H1 (cell line): ENCODE measurements around the gene RAD51C.

Source experiments
- CHD1 ChIP-seq: IDR thresholded peaks from 2 replicates; pipeline ENCODE4 v1.6.1; 2012; ENCODE audit warnings: low read depth, low read length, improper control_type of control experiment
- CTCF ChIP-seq, 3 experiments: IDR thresholded peaks; 1 replicate in 2 of 3; 2 replicates in 1 of 3; pipeline versions ENCODE4 v1.5.1 to v1.6.1; 2011; ENCODE audit warnings: low read length in 3 of 3, mild to moderate bottlenecking in 3 of 3, inconsistent platforms in 2 of 3, low read depth in 1 of 3, moderate library complexity in 1 of 3; ENCODE audit not compliant: insufficient read depth in 1 of 3; ENCODE audit errors: control extremely low read depth in 1 of 3
- MAX ChIP-seq: IDR thresholded peaks from 2 replicates; pipeline ENCODE4 v1.6.1; 2012; ENCODE audit warnings: inconsistent platforms
- POLR2A ChIP-seq, 2 experiments: IDR thresholded peaks; 1 replicate in 1 of 2; 2 replicates in 1 of 2; pipeline ENCODE4 v1.6.1; 2011; ENCODE audit warnings: low read depth in 2 of 2, low read length in 2 of 2, mild to moderate bottlenecking in 2 of 2; ENCODE audit errors: control extremely low read depth in 1 of 2
- POU5F1 ChIP-seq: IDR thresholded peaks from 2 replicates; pipeline ENCODE4 v1.6.1; 2011; ENCODE audit warnings: low read depth, mild to moderate bottlenecking, low read length, moderate library complexity
- RAD21 ChIP-seq, 2 experiments: IDR thresholded peaks in 1 of 2; conservative IDR thresholded peaks in 1 of 2; 2 replicates each; pipeline ENCODE4 v1.6.1; 2011; ENCODE audit warnings: low read depth in 2 of 2, low read length in 2 of 2, improper control_type of control experiment in 1 of 2, inconsistent platforms in 1 of 2, mild to moderate bottlenecking in 1 of 2, moderate library complexity in 1 of 2
- RBBP5 ChIP-seq: IDR thresholded peaks from 2 replicates; pipeline ENCODE4 v1.7.1; 2012; ENCODE audit warnings: low read depth, mild to moderate bottlenecking, inconsistent platforms, low read length, moderate library complexity, borderline replicate concordance
- SP1 ChIP-seq: IDR thresholded peaks from 2 replicates; pipeline ENCODE4 v1.6.1; 2011; ENCODE audit warnings: low read depth, low read length
- TBP ChIP-seq: IDR thresholded peaks from 2 replicates; pipeline ENCODE4 v1.6.1; 2011; ENCODE audit warnings: low read depth, low read length, improper control_type of control experiment

- TF ChIP-seq CTCF (IDR thresholded peaks at IDR 0.05; ENCODE audit: control extremely low read depth in 1 of 3, insufficient read depth in 1 of 3, low read depth in 1 of 3, low read length in 3 of 3) = no peak
- no peak for TF ChIP-seq CHD1
- TF ChIP-seq MAX = no peak
- TF ChIP-seq RBBP5 = no peak
- TF ChIP-seq TBP = no peak
- TF ChIP-seq POLR2A (IDR thresholded peaks at IDR 0.05; ENCODE audit: control extremely low read depth in 1 of 2, low read depth in 2 of 2, low read length in 2 of 2) = no peak
- no peak for TF ChIP-seq SP1
- TF ChIP-seq POU5F1 = no peak
- TF ChIP-seq RAD21 (IDR thresholded peaks at IDR 0.05 in 1 of 2, conservative IDR thresholded peaks at IDR 0.05 in 1 of 2; ENCODE audit: low read depth in 2 of 2, low read length in 2 of 2) = no peak
These were observed 87.0 kb downstream of the RAD51C start for GRCh38 chr17:58779446-58779845.
